HCT116 (cell line): ENCODE data around the gene SLC22A15.

Source experiments
- ATF3 ChIP-seq: IDR thresholded peaks from 2 replicates; pipeline ENCODE4 v1.6.1; 2012
- CTCF ChIP-seq, 3 experiments: fragments of 200-600 bp in 1 of 3; sonication (generic) in 1 of 3; IDR thresholded peaks in 2 of 3; conservative IDR thresholded peaks in 1 of 3; 2 replicates each; pipeline ENCODE4 v1.5.1; 2012 to 2017; ENCODE audit warnings: low read depth in 2 of 3, low read length in 2 of 3, antibody characterized with exemption in 1 of 3, borderline replicate concordance in 1 of 3, control low read depth in 1 of 3, mild to moderate bottlenecking in 1 of 3, mixed read lengths in 1 of 3, mixed run types in 1 of 3, moderate library complexity in 1 of 3; ENCODE audit not compliant: insufficient read depth in 1 of 3
- EZH2 ChIP-seq: fragments of 200-600 bp; sonication (generic); IDR thresholded peaks from 2 replicates; pipeline ENCODE4 v1.6.1; 2017; ENCODE audit warnings: antibody characterized with exemption, mixed run types
- MAX ChIP-seq: IDR thresholded peaks from 2 replicates; pipeline ENCODE4 v1.6.1; 2012
- POLR2A ChIP-seq: IDR thresholded peaks from 2 replicates; pipeline ENCODE4 v1.7.0; 2011; ENCODE audit warnings: borderline replicate concordance; ENCODE audit not compliant: insufficient read depth, insufficient read length; ENCODE audit errors: extremely low read depth
- POLR2AphosphoS5 ChIP-seq: IDR thresholded peaks from 2 replicates; pipeline ENCODE4 v1.6.1; 2011; ENCODE audit warnings: mild to moderate bottlenecking, low read depth, low read length, moderate library complexity
- SIN3A ChIP-seq: IDR thresholded peaks from 2 replicates; pipeline ENCODE4 v1.6.1; 2012; ENCODE audit warnings: low read depth
- SRF ChIP-seq: IDR thresholded peaks from 2 replicates; pipeline ENCODE4 v1.6.1; 2012; ENCODE audit warnings: low read depth
- TCF7L2 ChIP-seq: IDR thresholded peaks from 2 replicates; pipeline ENCODE4 v1.7.0; 2011; ENCODE audit warnings: borderline replicate concordance, inconsistent platforms; ENCODE audit not compliant: insufficient read depth, insufficient read length; ENCODE audit errors: extremely low read depth

GRCh38 chr1:115927971-115928370 lies 48.3 kb upstream of the SLC22A15 start:
- no peak for TF ChIP-seq CTCF (IDR thresholded peaks at IDR 0.05 in 2 of 3, conservative IDR thresholded peaks at IDR 0.05 in 1 of 3; ENCODE audit: borderline replicate concordance in 1 of 3, insufficient read depth in 1 of 3, low read depth in 2 of 3, low read length in 2 of 3)
- TF ChIP-seq ATF3 = no peak
- no peak for TF ChIP-seq MAX
- TF ChIP-seq POLR2AphosphoS5 = no peak
- TF ChIP-seq SRF = no peak
- no peak for TF ChIP-seq TCF7L2
- TF ChIP-seq POLR2A = no peak
- TF ChIP-seq SIN3A = no peak
- no peak for TF ChIP-seq EZH2
